H1 (cell line): ENCODE results near the gene OPN3. TPM values are rescaled to one million over a fixed set of nuclear protein-coding genes. Genes with fewer than 3 reads are reported as not detected.

Source experiments
- CTCF ChIA-PET: fragments of 300-600 bp; sonication (Branson Sonifier 250); formaldehyde crosslinking; loops from one replicate; lab custom pipeline; 2021; ENCODE audit not compliant: partially characterized antibody; lab: Charles Lee
- POLR2A ChIA-PET: fragments of 300-600 bp; sonication (Branson Sonifier 250); formaldehyde crosslinking; loops from one replicate; lab custom pipeline; 2021; ENCODE audit warnings: inconsistent platforms; ENCODE audit not compliant: partially characterized antibody; lab: Charles Lee
- DNase-seq, 2 experiments: peaks; one replicate each; pipeline versions ENCODE4 v3.0.0 to v3.0.0-alpha.2; 2010 to 2022; ENCODE audit warnings: low spot score in 2 of 2, low read depth in 1 of 2, mixed read lengths in 1 of 2
- FAIRE-seq: peaks from 2 replicates; lab custom pipeline; 2011; peaks lifted over from hg19 to GRCh38; lab: Jason Lieb, UNC
- H2AFZ ChIP-seq: 2 replicates; pipeline ENCODE4 v1.8.1; 2012; ENCODE audit warnings: low read length, inconsistent platforms
- H2AK5ac ChIP-seq: 2 replicates; pipeline ENCODE4 v1.6.1; 2013; ENCODE audit warnings: low read depth, low read length
- H2BK120ac ChIP-seq: replicated peaks from 2 replicates; pipeline ENCODE3; 2013; ENCODE audit warnings: low read depth, low read length, inconsistent platforms
- H2BK12ac ChIP-seq: 2 replicates; pipeline ENCODE4 v1.6.1; 2013; ENCODE audit warnings: low read depth, low read length
- H2BK15ac ChIP-seq: 2 replicates; pipeline ENCODE4 v1.6.1; 2013; ENCODE audit warnings: low read length
- H2BK20ac ChIP-seq: 2 replicates; pipeline ENCODE4 v1.6.1; 2013; ENCODE audit warnings: low read length
- H2BK5ac ChIP-seq: 2 replicates; pipeline ENCODE4 v1.6.1; 2013; ENCODE audit warnings: low read depth, low read length
- H3K14ac ChIP-seq: 2 replicates; pipeline ENCODE4 v1.6.1; 2013; ENCODE audit warnings: inconsistent platforms; ENCODE audit not compliant: insufficient read length
- H3K18ac ChIP-seq: 2 replicates; pipeline ENCODE4 v1.6.1; 2013; ENCODE audit warnings: low read length; ENCODE audit errors: extremely low read depth
- H3K23ac ChIP-seq: 2 replicates; pipeline ENCODE4 v1.6.1; 2013; ENCODE audit warnings: inconsistent platforms; ENCODE audit not compliant: insufficient read length
- H3K23me2 ChIP-seq: 2 replicates; pipeline ENCODE4 v1.6.1; 2013; ENCODE audit warnings: low read depth, low read length
- H3K27ac ChIP-seq: 2 replicates; pipeline ENCODE4 v1.6.1; 2011; ENCODE audit warnings: low read depth, low read length, inconsistent platforms
- H3K27me3 ChIP-seq, 4 experiments: replicated peaks in 1 of 4; 1 replicate in 1 of 4; 2 replicates in 3 of 4; pipeline versions ENCODE4 v1.6.1 to v1.8.1; 2011 to 2013; ENCODE audit warnings: low read length in 3 of 4, mild to moderate bottlenecking in 3 of 4, inconsistent platforms in 2 of 4, mixed read lengths in 2 of 4, moderate library complexity in 1 of 4; ENCODE audit not compliant: control insufficient read depth in 3 of 4, insufficient read depth in 3 of 4; ENCODE audit errors: extremely low read depth in 1 of 4
- H3K36me3 ChIP-seq, 4 experiments: 2 replicates each; pipeline versions ENCODE4 v1.6.1 to v1.8.1; 2011 to 2013; ENCODE audit warnings: mild to moderate bottlenecking in 4 of 4, low read length in 3 of 4, moderate library complexity in 2 of 4, control low read depth in 1 of 4, inconsistent platforms in 1 of 4; ENCODE audit not compliant: insufficient read depth in 4 of 4, control insufficient read depth in 2 of 4
- H3K4ac ChIP-seq: replicated peaks from 2 replicates; pipeline ENCODE3; 2013; ENCODE audit warnings: low read length, low read depth, mixed read lengths, inconsistent platforms; ENCODE audit not compliant: insufficient read length
- H3K4me1 ChIP-seq, 4 experiments: replicated peaks in 1 of 4; 1 replicate in 1 of 4; 2 replicates in 3 of 4; pipeline versions ENCODE4 v1.6.1 to v1.8.1; 2011 to 2013; ENCODE audit warnings: low read length in 3 of 4, inconsistent platforms in 2 of 4, mixed read lengths in 1 of 4; ENCODE audit not compliant: insufficient read depth in 4 of 4, control insufficient read depth in 3 of 4
- H3K4me2 ChIP-seq, 2 experiments: 2 replicates each; pipeline versions ENCODE4 v1.6.1 to v1.8.1; 2011 to 2013; ENCODE audit warnings: low read depth in 2 of 2, low read length in 2 of 2, control low read depth in 1 of 2, inconsistent platforms in 1 of 2, mild to moderate bottlenecking in 1 of 2; ENCODE audit not compliant: insufficient read depth in 1 of 2
- H3K4me3 ChIP-seq, 4 experiments: fragments of 200-600, 300-600 bp in 1 of 4; sonication (generic), shearing (Covaris generic), sonication (Bioruptor Twin) in 1 of 4; 2 replicates each; pipeline versions ENCODE4 v1.5.1 to v1.8.1; 2011 to 2016; ENCODE audit warnings: low read length in 4 of 4, low read depth in 3 of 4, control low read depth in 2 of 4, inconsistent platforms in 2 of 4, mild to moderate bottlenecking in 2 of 4, mixed read lengths in 1 of 4, moderate library complexity in 1 of 4; ENCODE audit not compliant: insufficient read depth in 2 of 4; ENCODE audit errors: extremely low read depth in 1 of 4
- H3K56ac ChIP-seq: replicated peaks from 2 replicates; pipeline ENCODE3; 2013; ENCODE audit warnings: low read depth, mild to moderate bottlenecking, mixed read lengths, low read length, inconsistent platforms; ENCODE audit not compliant: insufficient read length
- H3K79me1 ChIP-seq: 2 replicates; pipeline ENCODE4 v1.6.1; 2013; ENCODE audit warnings: low read depth, low read length, control low read depth
- H3K79me2 ChIP-seq, 2 experiments: 2 replicates each; pipeline versions ENCODE4 v1.6.1 to v1.8.1; 2012 to 2013; ENCODE audit warnings: low read length in 2 of 2, mild to moderate bottlenecking in 2 of 2, inconsistent platforms in 1 of 2; ENCODE audit not compliant: insufficient read depth in 2 of 2, control insufficient read depth in 1 of 2
- H3K9ac ChIP-seq, 4 experiments: replicated peaks in 1 of 4; 1 replicate in 1 of 4; 2 replicates in 3 of 4; pipeline versions ENCODE4 v1.6.1 to v1.8.1; 2011 to 2013; ENCODE audit warnings: low read depth in 3 of 4, low read length in 3 of 4, control low read depth in 2 of 4, mild to moderate bottlenecking in 2 of 4, moderate library complexity in 2 of 4, inconsistent platforms in 1 of 4; ENCODE audit errors: extremely low read depth in 1 of 4
- H3K9me3 ChIP-seq, 2 experiments: 2 replicates each; pipeline versions ENCODE4 v1.6.1 to v1.8.1; 2012 to 2013; ENCODE audit warnings: mild to moderate bottlenecking in 2 of 2, moderate library complexity in 2 of 2, control low read depth in 1 of 2, inconsistent platforms in 1 of 2, low read depth in 1 of 2, low read length in 1 of 2, mixed read lengths in 1 of 2; ENCODE audit not compliant: insufficient read depth in 2 of 2
- H4K20me1 ChIP-seq, 2 experiments: replicated peaks in 1 of 2; 2 replicates each; pipeline versions ENCODE3 to v1.8.1; 2011 to 2013; ENCODE audit warnings: inconsistent platforms in 2 of 2, low read length in 2 of 2, mild to moderate bottlenecking in 1 of 2; ENCODE audit not compliant: insufficient read depth in 2 of 2, control insufficient read depth in 1 of 2
- H4K5ac ChIP-seq: 2 replicates; pipeline ENCODE4 v1.6.1; 2013; ENCODE audit warnings: low read length, low read depth, mixed read lengths, inconsistent platforms; ENCODE audit not compliant: insufficient read length
- H4K8ac ChIP-seq: 2 replicates; pipeline ENCODE4 v1.8.0; 2013; ENCODE audit warnings: mild to moderate bottlenecking, moderate library complexity, low read length, inconsistent platforms; ENCODE audit not compliant: insufficient read depth; ENCODE audit errors: extremely low read depth
- H4K91ac ChIP-seq: replicated peaks from 2 replicates; pipeline ENCODE3; 2013; ENCODE audit warnings: low read length, mixed read lengths, inconsistent platforms; ENCODE audit not compliant: insufficient read length
- BCL11A ChIP-seq, 2 experiments: IDR thresholded peaks; one replicate each; pipeline ENCODE4 v1.6.1; 2011; ENCODE audit warnings: low read depth in 2 of 2, low read length in 2 of 2, mild to moderate bottlenecking in 2 of 2
- CBX5 ChIP-seq: fragments of 300-800, 300-1000 bp; sonication (generic); IDR thresholded peaks from 2 replicates; pipeline ENCODE4 v1.7.1; 2016; ENCODE audit warnings: antibody characterized with exemption, low read length, low read depth
- CBX8 ChIP-seq: fragments of 300-800, 300-1000 bp; sonication (generic); IDR thresholded peaks from 2 replicates; pipeline ENCODE4 v1.7.1; 2016; ENCODE audit warnings: low read depth, low read length, borderline replicate concordance
- CEBPB ChIP-seq: IDR thresholded peaks from 2 replicates; pipeline ENCODE4 v1.6.1; 2012; ENCODE audit warnings: low read depth, low read length
- NRF1 ChIP-seq: IDR thresholded peaks from 2 replicates; pipeline ENCODE4 v1.6.1; 2011; ENCODE audit warnings: mild to moderate bottlenecking, low read depth, low read length, improper control_type of control experiment
- RFX5 ChIP-seq: IDR thresholded peaks from 2 replicates; pipeline ENCODE4 v1.6.1; 2011; ENCODE audit warnings: low read depth, low read length, improper control_type of control experiment, borderline replicate concordance
- SIRT6 ChIP-seq: IDR thresholded peaks from one replicate; pipeline ENCODE4 v1.7.1; 2012; ENCODE audit warnings: low read length, inconsistent platforms
- SP1 ChIP-seq: IDR thresholded peaks from 2 replicates; pipeline ENCODE4 v1.6.1; 2011; ENCODE audit warnings: low read depth, low read length
- SP4 ChIP-seq: IDR thresholded peaks from 2 replicates; pipeline ENCODE4 v1.6.1; 2012; ENCODE audit warnings: low read length, inconsistent platforms
- SRF ChIP-seq: IDR thresholded peaks from 2 replicates; pipeline ENCODE4 v1.6.1; 2011; ENCODE audit warnings: mild to moderate bottlenecking, low read depth, low read length, moderate library complexity
- TEAD4 ChIP-seq: IDR thresholded peaks from 2 replicates; pipeline ENCODE4 v1.6.1; 2012; ENCODE audit warnings: low read depth, low read length, inconsistent platforms, mixed read lengths
- YY1 ChIP-seq: IDR thresholded peaks from 2 replicates; pipeline ENCODE4 v1.6.1; 2011; ENCODE audit warnings: low read depth, mild to moderate bottlenecking, low read length
- WGBS, 2 experiments: shearing (Covaris generic) in 1 of 2; methylation state at CpG; one replicate each; pipeline versions ENCODE4 v1.1.6 to v1.1.7; 2013 to 2015; ENCODE audit warnings: low lambda C conversion rate in 2 of 2, mixed read lengths in 2 of 2, inconsistent platforms in 1 of 2, low coverage in 1 of 2, missing lambda C conversion rate in 1 of 2; ENCODE audit not compliant: insufficient replicate concordance in 2 of 2, insufficient coverage in 1 of 2, insufficient read length in 1 of 2; ENCODE audit errors: extremely low coverage in 1 of 2, missing lambda C conversion rate in 1 of 2; 5-methylcytosine and 5-hydroxymethylcytosine counted together
- polyA plus RNA-seq, 7 experiments: library from polyadenylated mRNA; depleted of rRNA in 3 of 7; stranded (reverse) in 5 of 7; unstranded in 2 of 7; fragments of >200 nt in 5 of 7; fragments of 200-250 nt in 2 of 7; gene quantifications; 1 replicate in 5 of 7; 2 replicates in 1 of 7; 4 replicates in 1 of 7; pipeline versions ENCODE4 v1.2.1 to v1.2.3, GENCODE V29; 2011 to 2013; ENCODE audit warnings: missing spikeins in 2 of 7, mixed read lengths in 2 of 7
- total RNA-seq: library from RNA; stranded (reverse); fragmentation: NEBNext Ultra II Directional; extraction: Animal tissue kit (Norgen Biotek cat#: 25700); gene quantifications from 2 replicates; pipeline ENCODE4 v1.2.1, GENCODE V29; 2021

OPN3 gene
- total and polyA plus RNA-seq, 2 of the 8 experiments (the other 6 are each of a cell fraction or from before 2014, with no cell fraction given): 8.8 to 19.4 TPM

DNA sequence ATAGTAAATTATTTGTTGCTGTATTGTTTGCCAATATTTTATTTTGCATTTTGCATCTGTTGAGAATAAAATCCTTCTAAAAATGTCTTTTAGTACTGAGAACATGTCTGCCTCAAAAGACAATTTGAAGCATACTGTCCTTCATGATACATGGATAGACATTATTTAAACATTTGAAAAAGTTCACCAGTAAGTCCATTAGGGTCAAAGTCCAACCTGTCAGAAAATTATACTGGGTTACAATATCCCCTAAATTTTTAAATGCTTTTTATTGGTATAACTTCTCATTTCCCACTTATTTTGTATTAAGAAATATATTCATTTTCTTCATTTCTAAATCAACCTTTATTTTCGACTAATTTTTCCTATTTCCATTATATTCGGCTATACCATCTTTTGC lies 9.3 kb downstream of the OPN3 start:
- CTCF ChIA-PET: interaction anchor here (1.1 kb wide), 1 partner anchor 20 kb away, joined by 3 read pairs; no protein-coding TSS in a partner anchor
- no peak for TF ChIP-seq YY1
- TF ChIP-seq BCL11A (IDR thresholded peaks at IDR 0.05; ENCODE audit: low read depth in 2 of 2, low read length in 2 of 2): no peak
- no peak for TF ChIP-seq CBX8
- no peak for TF ChIP-seq RFX5
- TF ChIP-seq NRF1: no peak
- no peak for TF ChIP-seq SRF
- TF ChIP-seq SP4: no peak
- TF ChIP-seq CEBPB: no peak
- TF ChIP-seq SP1: no peak
- TF ChIP-seq SIRT6: no peak
- no peak for TF ChIP-seq TEAD4
- TF ChIP-seq CBX5: no peak

More for the DNA sequence above, 9.3 kb downstream of the OPN3 start:
- Histone ChIP-seq H3K79me1 (no peaks in the 10 kb centered on the region), H2BK5ac (no peak overlapping the region), H3K27me3 (no peaks in the 10 kb centered on the region), H3K9me3 (no peaks in the 10 kb centered on the region), H3K79me2 (peaks cover 0 to 55% of the 10 kb centered on the region in 2 experiments; a peak in 3 of 4 replicates), H3K9ac (no peak overlapping the region), H3K4me3 (no peak overlapping the region), H2BK120ac (no peak overlapping the region), H4K8ac (no peak overlapping the region), H3K14ac (no peak overlapping the region), H2AK5ac (no peak overlapping the region), H2BK20ac (no peak overlapping the region), H3K56ac (no peak overlapping the region), H3K18ac (no peak overlapping the region), H3K36me3 (peaks cover 0 to 34% (median 11%) of the 10 kb centered on the region in 4 experiments; a peak in 6 of 8 replicates), H2AFZ (no peak overlapping the region), H3K27ac (no peak overlapping the region), H3K4me2 (no peak overlapping the region), H4K20me1 (peaks cover 2 to 6% of the 10 kb centered on the region in 2 experiments), H3K23ac (no peak overlapping the region), H2BK12ac (no peak overlapping the region), H4K5ac (no peak overlapping the region), H3K23me2 (no peaks in the 10 kb centered on the region), H2BK15ac (no peak overlapping the region), H3K4me1 (peaks cover 0 to 3% (median 0%) of the 10 kb centered on the region in 4 experiments; a peak in 3 of 7 replicates), H3K4ac (no peak overlapping the region), H4K91ac (no peak overlapping the region)
- POLR2A ChIA-PET: no interaction called here
- 94 to 100% methylated on average over 2 of the region's 2 CpGs for WGBS, 2 experiments
- DNase-seq (no peak), FAIRE-seq (no peak)
